Pancreas (tissue), 10 donors: ENCODE measurements around the gene DIPK2B. TPM values are rescaled to one million over a fixed set of nuclear protein-coding genes. Genes with fewer than 3 reads are reported as not detected.

Experiments
- ATAC-seq, 4 donors: fragments of 200-7000 bp; cut with Tn5 transposase; one replicate each; pipeline versions ENCODE4 v1.8.0 to v1.9.1; 2020; ENCODE audit warnings: mild to moderate bottlenecking in 4 of 4, moderate library complexity in 4 of 4
- DNase-seq, 6 donors: peaks; one replicate each; pipeline ENCODE4 v3.0.0-alpha.2; 2020
- FAIRE-seq: peaks from 2 replicates; lab custom pipeline; 2012; peaks lifted over from hg19 to GRCh38; lab: Jason Lieb, UNC
- H3K27ac ChIP-seq, 4 donors: fragments of 200-600 bp; sonication (generic); 1 replicate in 3 of 4; 2 replicates in 1 of 4; pipeline versions ENCODE4 v1.5.0 to v1.8.0; 2020
- H3K27me3 ChIP-seq, 4 donors: fragments of 200-600 bp; one replicate each; pipeline ENCODE4 v1.8.0; 2021
- H3K36me3 ChIP-seq, 3 donors: fragments of 200-600 bp; sonication (generic) in 1 of 3; one replicate each; pipeline versions ENCODE4 v1.5.0 to v1.8.0; 2020 to 2021
- H3K4me1 ChIP-seq, 3 donors: fragments of 200-600 bp; one replicate each; pipeline ENCODE4 v1.8.0; 2021
- H3K4me3 ChIP-seq, 4 donors: fragments of 200-600 bp; sonication (generic) in 2 of 4; one replicate each; pipeline versions ENCODE4 v1.5.0 to v1.8.0; 2020 to 2021
- H3K9me3 ChIP-seq, 4 donors: fragments of 200-600 bp; one replicate each; pipeline ENCODE4 v1.8.0; 2021
- CTCF ChIP-seq, 4 donors: fragments of 200-600 bp; sonication (generic) in 3 of 4; IDR thresholded peaks; one replicate each; pipeline versions ENCODE4 v1.5.0 to v1.8.0; 2021; ENCODE audit warnings: antibody characterized with exemption in 4 of 4
- WGBS, 2 donors: extraction: QIAGEN DNeasy Blood & Tissue Kit; methylation state at CpG; one replicate each; pipeline ENCODE4 v1.1.7; 2013; 5-methylcytosine and 5-hydroxymethylcytosine counted together
- intact Hi-C, 3 donors: fragments of 100-400 bp; cut with DNase I; formaldehyde crosslinking; loops; one replicate each; pipeline versions ENCODE4 v1.11.1 to v1.14.2; 2022
- polyA plus RNA-seq, 2 donors: library from polyadenylated mRNA; stranded (reverse); fragments of 200-250 nt; gene quantifications; one replicate each; pipeline ENCODE4 v1.2.3, GENCODE V29; 2013
- total RNA-seq, 6 donors: library from RNA; stranded (reverse); fragmentation: NEBNext Ultra II Directional in 4 of 6; extraction: Animal tissue kit (Norgen Biotek cat#: 25700) in 4 of 6; gene quantifications; one replicate each; pipeline versions ENCODE4 v1.2.1 to v1.2.4, GENCODE V29; 2021 to 2023
- donor health status: healthy with polysubstance abuse.
- donor health status: DM: no; HTN: no; CAD: no; lungs with moderate emphysema.
- donor health status: DM: no; HTN: no; CAD: no.
- donor health status: control.
- donor health status: control.
- donor health status: Bipolar disorder and iron deficiency.
- donor health status: DM: yes; HTN: yes; CAD: no.
- donor health status: DM: no; HTN: no; CAD: no.
- donor health status: DM: no; HTN: no; CAD: no.
- donor health status: DM: yes; HTN: yes; CAD: no.

Gene DIPK2B, protein sequence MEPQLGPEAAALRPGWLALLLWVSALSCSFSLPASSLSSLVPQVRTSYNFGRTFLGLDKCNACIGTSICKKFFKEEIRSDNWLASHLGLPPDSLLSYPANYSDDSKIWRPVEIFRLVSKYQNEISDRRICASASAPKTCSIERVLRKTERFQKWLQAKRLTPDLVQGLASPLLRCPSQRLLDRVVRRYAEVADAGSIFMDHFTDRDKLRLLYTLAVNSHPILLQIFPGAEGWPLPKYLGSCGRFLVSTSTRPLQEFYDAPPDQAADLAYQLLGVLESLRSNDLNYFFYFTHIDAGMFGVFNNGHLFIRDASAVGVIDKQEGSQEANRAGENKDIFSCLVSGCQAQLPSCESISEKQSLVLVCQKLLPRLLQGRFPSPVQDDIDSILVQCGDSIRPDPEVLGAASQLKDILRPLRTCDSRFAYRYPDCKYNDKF
- 1 to 10 TPM; 1.2 to 3.0 (median 2.2) TPM for total RNA-seq
- polyA plus RNA-seq, result 10 to 100 TPM in 1 of 2 donors, 1 to 10 TPM in 1; 5.5 to 23.8 TPM

DNA sequence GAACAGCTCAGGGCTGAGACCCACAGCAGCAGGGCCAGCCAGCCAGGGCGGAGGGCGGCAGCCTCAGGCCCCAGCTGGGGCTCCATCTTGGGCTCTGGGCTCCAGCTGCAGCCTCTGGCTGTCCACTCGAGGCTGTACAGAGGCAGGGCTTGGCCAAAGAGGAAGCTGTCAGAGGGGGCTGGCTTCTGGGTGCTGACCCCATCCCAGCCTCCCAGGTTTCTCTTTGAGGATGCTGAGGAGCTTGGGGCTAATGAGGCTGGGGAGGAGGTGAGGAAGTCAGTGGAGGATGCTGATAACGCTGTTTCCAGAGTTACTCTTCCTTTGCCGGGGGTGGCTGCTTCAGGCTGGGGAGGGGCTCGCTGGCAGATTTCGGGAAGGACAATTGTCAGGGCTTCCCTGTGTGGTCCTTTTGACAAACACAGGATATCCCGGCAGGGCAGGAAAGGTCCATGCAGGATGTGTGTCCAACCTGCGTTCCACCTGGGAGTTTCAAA lies at the start of gene DIPK2B:
Gene DIPK2B (minus strand): TSS at position 136 of the 494 bp plus-strand sequence. CDS start 50 bp downstream, at position 86.
- WGBS, 2 donors, result 50 to 55% methylated on average over 9 of the region's 9 CpGs
- H3K4me1 ChIP-seq, result no peaks in the 10 kb centered on the region
- ATAC-seq (no peak), DNase-seq (no peak), FAIRE-seq (no peak)
- no peak for TF ChIP-seq CTCF (IDR thresholded peaks at IDR 0.05)
- no peak within 1 kb of the TSS for H3K27ac ChIP-seq
- intact Hi-C loops, result no loop called here
- H3K9me3 ChIP-seq, result no peaks in the 10 kb centered on the region
- peaks cover 0 to 21% (median 0%) of the 10 kb centered on the region in 4 donors for H3K27me3 ChIP-seq
- no peak within 1 kb of the TSS for H3K4me3 ChIP-seq
- no peaks in the 10 kb centered on the region for H3K36me3 ChIP-seq

GRCh38 chrX:45240301-45240700 lies 39.6 kb upstream of the DIPK2B start:
- Histone ChIP-seq H3K4me3 (no peak overlapping the region), H3K4me1 (no peaks in the 10 kb centered on the region), H3K36me3 (no peaks in the 10 kb centered on the region), H3K9me3 (no peaks in the 10 kb centered on the region), H3K27ac (no peak overlapping the region), H3K27me3 (peaks cover 0 to 23% (median 0%) of the 10 kb centered on the region in 4 donors)
- ATAC-seq (no peak), DNase-seq (no peak), FAIRE-seq (no peak)
- WGBS, 2 donors, result 83 to 86% methylated on average over 4 of the region's 4 CpGs
- intact Hi-C loops, result no loop called here
- no peak for TF ChIP-seq CTCF (IDR thresholded peaks at IDR 0.05)

- no peak for FAIRE-seq
- H3K27ac ChIP-seq, result no peak overlapping the region
- H3K36me3 ChIP-seq, result no peaks in the 10 kb centered on the region
- no peaks in the 10 kb centered on the region for H3K9me3 ChIP-seq
- no peak for DNase-seq
- ATAC-seq, result no peak
- intact Hi-C loops, result no loop called here
- 46 to 59% methylated on average over 1 of the region's 1 CpG for WGBS, 2 donors
- H3K4me3 ChIP-seq, result no peak overlapping the region
- peaks cover 0 to 24% (median 0%) of the 10 kb centered on the region in 4 donors for H3K27me3 ChIP-seq
- no peaks in the 10 kb centered on the region for H3K4me1 ChIP-seq
- TF ChIP-seq CTCF (IDR thresholded peaks at IDR 0.05), result no peak
Observed at GRCh38 chrX:45238489-45238888, 37.8 kb upstream of the DIPK2B start.

GRCh38 chrX:45233531-45233930 lies 32.9 kb upstream of the DIPK2B start:
- Histone ChIP-seq H3K27me3 (peaks cover 0 to 16% (median 0%) of the 10 kb centered on the region in 4 donors), H3K27ac (no peak overlapping the region), H3K36me3 (no peaks in the 10 kb centered on the region), H3K4me3 (no peak overlapping the region), H3K9me3 (no peaks in the 10 kb centered on the region), H3K4me1 (no peaks in the 10 kb centered on the region)
- no peak for FAIRE-seq
- 24 to 49% methylated on average over 2 of the region's 2 CpGs for WGBS, 2 donors
- intact Hi-C loops, result no loop called here
- no peak for ATAC-seq
- no peak for TF ChIP-seq CTCF (IDR thresholded peaks at IDR 0.05)
- no peak for DNase-seq

DNA sequence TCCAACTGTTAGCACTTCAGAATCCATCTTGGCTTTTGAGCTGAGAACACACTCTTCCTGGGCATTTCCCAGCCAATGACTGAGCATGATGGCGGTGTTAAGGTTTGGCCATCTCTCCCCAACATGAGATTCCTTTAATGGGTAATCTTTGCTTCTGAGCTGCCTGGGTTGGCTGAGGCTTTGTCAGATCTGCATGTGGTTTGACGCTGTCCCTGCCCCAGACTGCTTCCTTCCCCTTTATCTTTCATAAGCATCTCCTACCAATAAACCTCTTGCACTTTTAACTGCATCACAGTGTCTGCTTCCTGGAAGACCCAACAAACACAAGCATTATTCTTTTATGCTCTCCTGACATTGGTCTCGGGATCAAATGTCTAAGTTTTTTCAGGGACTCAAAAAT lies 31.5 kb upstream of the DIPK2B start:
- FAIRE-seq, result no peak
- 53 to 69% methylated on average over 3 of the region's 3 CpGs for WGBS, 2 donors
- Histone ChIP-seq H3K27ac (no peak overlapping the region), H3K27me3 (peaks cover 0 to 16% (median 0%) of the 10 kb centered on the region in 4 donors), H3K4me3 (no peak overlapping the region), H3K4me1 (no peaks in the 10 kb centered on the region), H3K9me3 (no peaks in the 10 kb centered on the region), H3K36me3 (no peaks in the 10 kb centered on the region)
- ATAC-seq, result no peak
- TF ChIP-seq CTCF (IDR thresholded peaks at IDR 0.05), result no peak
- no peak for DNase-seq
- intact Hi-C loops, result no loop called here
